Sigmoid colon (tissue), 7 donors: Measurements from ENCODE around the gene RSPH9. TPM values are rescaled to one million over a fixed set of nuclear protein-coding genes. Genes with fewer than 3 reads are reported as not detected.

ENCODE experiments used
- DNase-seq: peaks from one replicate; pipeline ENCODE4 v3.0.0-alpha.2; 2019
- H3K27ac ChIP-seq, 4 donors: fragments of 200-600 bp; sonication (generic); one replicate each; pipeline ENCODE4 v1.5.1; 2016 to 2019; ENCODE audit warnings: mild to moderate bottlenecking in 1 of 4
- H3K27me3 ChIP-seq, 3 donors: fragments of 200-600 bp; sonication (generic); one replicate each; pipeline ENCODE4 v1.5.1; 2019; ENCODE audit warnings: mild to moderate bottlenecking in 1 of 3
- H3K36me3 ChIP-seq, 4 donors: fragments of 200-600 bp; sonication (generic); one replicate each; pipeline ENCODE4 v1.5.1; 2016 to 2019
- H3K4me1 ChIP-seq, 4 donors: fragments of 200-600 bp; sonication (generic); one replicate each; pipeline ENCODE4 v1.5.1; 2017 to 2019
- H3K4me3 ChIP-seq, 4 donors: fragments of 200-600 bp; sonication (generic); one replicate each; pipeline ENCODE4 v1.5.1; 2017 to 2019; ENCODE audit warnings: mild to moderate bottlenecking in 2 of 4, moderate library complexity in 1 of 4
- H3K9me3 ChIP-seq, 4 donors: fragments of 200-600 bp in 3 of 4; sonication (generic) in 3 of 4; one replicate each; pipeline versions ENCODE4 v1.5.1 to v1.6.1; 2013 to 2019
- CTCF ChIP-seq, 4 experiments: fragments of 450-650 bp in 3 of 4; fragments of 200-600 bp in 1 of 4; IDR thresholded peaks; one replicate each; pipeline ENCODE4 v1.5.1; 2016 to 2019; ENCODE audit warnings: antibody characterized with exemption in 4 of 4, mild to moderate bottlenecking in 3 of 4, moderate library complexity in 2 of 4
- EP300 ChIP-seq, 4 donors: sonication (generic); formaldehyde crosslinking; IDR thresholded peaks; one replicate each; pipeline ENCODE4 v1.6.1; 2017; ENCODE audit warnings: antibody characterized with exemption in 4 of 4
- POLR2A ChIP-seq, 2 donors: fragments of 450-650 bp; IDR thresholded peaks; one replicate each; pipeline ENCODE4 v1.6.1; 2016; ENCODE audit warnings: antibody characterized with exemption in 2 of 2, mild to moderate bottlenecking in 2 of 2, moderate library complexity in 2 of 2
- POLR2AphosphoS5 ChIP-seq, 4 donors: sonication (generic); formaldehyde crosslinking; IDR thresholded peaks; one replicate each; pipeline ENCODE4 v1.6.1; 2017; ENCODE audit warnings: antibody characterized with exemption in 4 of 4
- WGBS, 2 donors: extraction: QIAGEN DNeasy Blood & Tissue Kit; methylation state at CpG; one replicate each; pipeline ENCODE4 v1.1.7; 2013; 5-methylcytosine and 5-hydroxymethylcytosine counted together
- intact Hi-C: fragments of 100-400 bp; cut with DNase I; formaldehyde crosslinking; loops from one replicate; pipeline ENCODE4 v1.15.1; 2023
- polyA plus RNA-seq, 3 donors: library from polyadenylated mRNA; stranded (reverse); fragments of 200-250 nt; gene quantifications; one replicate each; pipeline ENCODE4 v1.2.3, GENCODE V29; 2013
- total RNA-seq, 4 donors: library from RNA; depleted of rRNA; stranded (reverse); fragments of >200 nt; gene quantifications; one replicate each; pipeline ENCODE4 v1.1.0, GENCODE V29; 2016
- donor health status: healthy with polysubstance abuse.
- donor health status: Bipolar disorder and iron deficiency.
- donor health status: healthy.

Gene RSPH9
- total and polyA plus RNA-seq, 7 donors = under 0.01 to 0.68 (median 0.36) TPM; not detected in 1

- H3K27me3 ChIP-seq = no peaks in the 10 kb centered on the region
- H3K27ac ChIP-seq = no peak overlapping the region
- DNase-seq = no peak
- H3K36me3 ChIP-seq = peaks cover 21 to 56% (median 31%) of the 10 kb centered on the region in 4 donors
- intact Hi-C loops = no loop called here
- WGBS, 2 donors = 54 to 73% methylated on average over 11 of the region's 11 CpGs
- no peak overlapping the region for H3K4me3 ChIP-seq
- peaks cover 0 to 16% (median 0%) of the 10 kb centered on the region in 4 donors for H3K4me1 ChIP-seq
- H3K9me3 ChIP-seq = no peaks in the 10 kb centered on the region
- no peak for TF ChIP-seq EP300 (IDR thresholded peaks at IDR 0.05)
- no peak for TF ChIP-seq POLR2A (IDR thresholded peaks at IDR 0.05)
- no peak for TF ChIP-seq POLR2AphosphoS5 (IDR thresholded peaks at IDR 0.05)
- no peak for TF ChIP-seq CTCF (IDR thresholded peaks at IDR 0.05)
Observed at GRCh38 chr6:43680308-43681200, 35.7 kb downstream of the RSPH9 start.

- TF ChIP-seq EP300 (IDR thresholded peaks at IDR 0.05) (no peak), POLR2A (IDR thresholded peaks at IDR 0.05) (no peak), POLR2AphosphoS5 (IDR thresholded peaks at IDR 0.05) (no peak), CTCF (IDR thresholded peaks at IDR 0.05) (no peak)
- Histone ChIP-seq H3K27me3 (no peaks in the 10 kb centered on the region), H3K4me1 (peaks cover 0 to 22% (median 3%) of the 10 kb centered on the region in 4 donors), H3K36me3 (peaks cover 19 to 48% (median 26%) of the 10 kb centered on the region in 4 donors), H3K4me3 (no peak overlapping the region), H3K9me3 (no peaks in the 10 kb centered on the region), H3K27ac (no peak overlapping the region)
- intact Hi-C loops = no loop called here
- no peak for DNase-seq
- WGBS, 2 donors = 19 to 66% methylated on average over 5 of the region's 5 CpGs
Observed at GRCh38 chr6:43681303-43681702, 36.5 kb downstream of the RSPH9 start.

GRCh38 chr6:43682724-43683429 is 38.0 kb downstream of the RSPH9 start:
- H3K27me3 ChIP-seq = no peaks in the 10 kb centered on the region
- 72 to 76% methylated on average over 8 of the region's 8 CpGs for WGBS, 2 donors
- intact Hi-C loops = no loop called here
- no peak for DNase-seq
- no peak for TF ChIP-seq POLR2A (IDR thresholded peaks at IDR 0.05)
- no peak for TF ChIP-seq POLR2AphosphoS5 (IDR thresholded peaks at IDR 0.05)
- TF ChIP-seq CTCF (IDR thresholded peaks at IDR 0.05) = no peak
- no peak for TF ChIP-seq EP300 (IDR thresholded peaks at IDR 0.05)
- peaks cover 0 to 30% (median 13%) of the 10 kb centered on the region in 4 donors for H3K4me1 ChIP-seq
- no peak overlapping the region for H3K4me3 ChIP-seq
- H3K9me3 ChIP-seq = no peaks in the 10 kb centered on the region
- no peak overlapping the region for H3K27ac ChIP-seq
- peaks cover 4 to 32% (median 13%) of the 10 kb centered on the region in 4 donors for H3K36me3 ChIP-seq

GRCh38 chr6:43683708-43684455 is 39.0 kb downstream of the RSPH9 start:
- Histone ChIP-seq H3K4me3 (no peak overlapping the region), H3K4me1 (peaks cover 0 to 35% (median 20%) of the 10 kb centered on the region in 4 donors), H3K9me3 (no peaks in the 10 kb centered on the region), H3K27ac (no peak overlapping the region), H3K36me3 (peaks cover 0 to 23% (median 7%) of the 10 kb centered on the region in 4 donors), H3K27me3 (no peaks in the 10 kb centered on the region)
- intact Hi-C loops = no loop called here
- 13 to 65% methylated on average over 1 of the region's 1 CpG for WGBS, 2 donors
- no peak for TF ChIP-seq CTCF (IDR thresholded peaks at IDR 0.05)
- no peak for TF ChIP-seq POLR2A (IDR thresholded peaks at IDR 0.05)
- TF ChIP-seq EP300 (IDR thresholded peaks at IDR 0.05) = no peak
- TF ChIP-seq POLR2AphosphoS5 (IDR thresholded peaks at IDR 0.05) = no peak
- no peak for DNase-seq
